ENCODE data around the gene FKBP4.

FKBP4 gene

DNA sequence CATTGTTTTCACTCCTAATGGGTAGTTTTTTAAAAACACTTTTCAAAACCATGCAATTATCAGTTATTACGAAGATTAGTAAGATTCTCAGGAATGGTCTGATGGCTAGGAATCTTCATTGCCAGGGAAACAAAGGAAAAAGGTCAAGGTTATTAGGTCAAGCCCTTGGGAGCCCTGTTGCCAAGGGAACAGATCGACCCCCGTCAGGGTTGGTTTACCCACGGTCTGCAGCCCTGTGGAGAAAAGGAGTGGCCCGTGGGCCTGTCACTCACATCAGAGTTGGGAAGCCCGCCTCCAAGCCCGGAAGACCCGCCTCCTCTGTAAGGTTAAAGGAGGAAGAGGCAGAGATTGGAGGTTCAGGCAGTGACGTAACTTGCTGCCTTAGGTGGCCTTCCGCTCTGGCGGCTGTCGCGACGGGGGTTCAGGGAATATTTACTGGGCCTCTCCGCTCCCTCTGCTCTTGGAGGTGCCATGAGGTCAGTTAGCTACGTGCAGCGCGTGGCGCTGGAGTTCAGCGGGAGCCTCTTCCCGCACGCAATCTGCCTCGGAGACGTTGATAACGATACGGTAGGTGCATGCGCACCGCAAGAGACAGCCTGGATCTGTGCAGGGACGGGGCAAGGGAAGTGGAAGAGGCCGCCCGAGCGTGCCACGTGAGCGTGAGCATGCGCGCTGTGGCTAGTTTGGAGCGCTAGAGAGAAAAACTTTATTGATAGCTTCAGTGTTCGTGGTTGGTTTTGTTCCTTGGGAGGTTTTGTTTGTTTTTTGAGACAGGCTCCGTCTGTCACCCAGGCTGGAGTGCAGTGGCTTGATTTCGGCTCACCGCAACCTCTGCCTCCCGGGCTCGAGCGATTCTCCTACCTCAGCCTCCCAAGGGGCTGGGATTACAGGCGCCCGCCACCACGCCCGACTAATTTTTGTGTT, 17.8 kb downstream of the FKBP4 start, which contains the start of gene ITFG2:
Gene ITFG2, plus strand, starts transcription at position 379 of the 924 bp plus-strand sequence. Its CDS starts 93 bp downstream, at position 472.
- DNase-seq: peak; percentile 62 to 100 (median 98)

DNA sequence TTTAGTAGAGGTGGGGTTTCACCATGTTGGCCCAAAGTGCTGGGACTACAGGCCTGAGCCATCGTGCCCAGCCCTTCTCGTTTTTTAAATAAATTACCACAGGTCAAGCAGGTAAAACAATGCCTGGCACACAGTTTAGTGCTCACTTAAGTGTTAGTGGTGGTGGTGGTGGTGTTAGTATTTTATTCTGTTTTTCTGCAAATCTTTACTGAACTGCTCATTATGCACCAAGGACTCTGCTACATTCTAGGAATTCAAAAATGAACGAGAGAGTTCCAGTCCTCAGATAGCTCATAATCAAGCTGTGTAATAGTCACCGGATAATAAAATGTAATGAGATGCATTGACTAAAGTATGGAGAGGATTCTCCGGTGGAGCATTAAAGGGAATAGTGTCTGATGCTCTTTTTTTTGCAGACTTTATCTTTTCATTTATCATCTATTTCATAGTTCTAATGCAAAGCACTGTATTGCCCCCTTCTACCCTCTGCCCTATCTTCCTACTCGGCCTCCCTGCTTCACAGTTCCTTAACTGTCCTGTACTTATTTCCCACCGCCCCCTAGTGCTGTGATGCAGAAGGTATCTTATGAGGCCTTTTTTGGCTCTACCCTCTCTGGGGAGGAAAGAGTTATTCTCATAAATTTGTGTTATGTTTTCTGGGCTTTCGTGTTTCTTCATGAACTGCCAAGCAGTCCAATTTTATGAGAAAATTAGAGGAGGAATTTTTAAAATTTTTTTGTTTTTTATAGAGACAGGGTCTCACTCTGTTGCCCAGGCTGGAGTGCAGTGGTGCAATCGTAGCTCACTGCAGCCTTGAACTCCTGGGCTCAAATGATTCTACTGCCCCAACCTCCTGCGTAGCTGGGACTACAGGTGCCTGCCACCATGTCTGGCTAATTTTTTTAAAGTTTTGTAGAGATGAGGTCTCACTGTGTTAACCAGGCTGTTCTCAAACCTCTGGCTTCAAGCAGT, 18.7 kb downstream of the FKBP4 start:
- peak in 8 of 51 donors; percentile 6 to 50 (median 11) for DNase-seq

DNA sequence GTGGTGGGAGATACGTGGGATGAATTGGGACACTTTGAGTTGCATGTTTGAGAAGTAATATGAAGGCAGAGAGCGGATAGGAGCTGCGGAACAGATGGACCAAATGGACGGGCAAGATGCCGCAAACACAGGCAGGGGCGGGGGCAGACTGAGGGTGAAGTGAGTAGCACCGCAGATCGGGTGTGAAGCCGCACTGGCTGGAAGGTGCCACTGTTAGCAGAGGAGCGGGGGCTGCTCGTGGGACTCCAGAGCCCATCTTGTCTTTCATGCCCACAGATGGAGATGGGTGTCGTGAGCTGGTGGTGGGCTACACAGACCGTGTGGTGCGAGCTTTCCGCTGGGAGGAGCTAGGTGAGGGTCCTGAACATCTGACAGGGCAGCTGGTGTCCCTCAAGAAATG, 25.0 kb downstream of the FKBP4 start:
- no peak for DNase-seq

DNA sequence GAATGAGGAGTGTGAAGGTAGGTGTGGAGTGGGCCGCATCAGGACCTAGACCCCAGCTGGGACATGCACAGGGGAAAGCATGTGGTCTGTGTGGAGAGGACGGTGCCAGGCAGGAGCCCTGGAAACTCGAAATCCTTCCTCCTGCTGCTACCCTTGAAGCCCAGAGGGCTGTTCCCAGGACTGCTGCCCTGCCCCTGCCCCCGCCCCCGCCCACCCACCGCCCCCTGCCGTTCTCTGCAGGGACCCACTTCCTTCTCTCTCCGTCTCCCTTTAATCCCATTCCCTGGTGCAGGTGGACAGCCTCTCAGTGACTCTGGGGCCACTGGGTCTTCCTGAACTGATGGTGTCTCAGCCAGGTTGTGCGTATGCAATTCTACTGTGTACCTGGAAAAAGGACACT, 25.7 kb downstream of the FKBP4 start:
- DNase-seq: no peak

DNA sequence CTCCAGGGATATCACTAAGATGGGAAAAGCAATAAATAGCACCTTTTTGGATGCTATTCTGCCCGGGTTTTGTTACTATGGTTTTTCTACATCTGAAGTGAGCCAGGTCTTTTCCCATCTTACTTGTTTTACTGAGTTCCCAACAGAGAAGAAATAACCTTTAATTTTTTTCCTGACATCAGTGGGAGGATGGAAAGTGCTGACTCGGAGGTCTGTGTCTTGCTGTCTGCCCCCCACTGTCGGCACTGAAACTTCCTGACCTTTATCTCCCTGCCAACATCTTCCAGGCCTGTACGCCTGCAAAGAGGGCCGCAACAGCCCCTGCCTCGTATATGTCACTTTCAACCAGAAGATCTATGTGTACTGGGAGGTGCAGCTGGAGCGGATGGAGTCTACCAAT, 28.7 kb downstream of the FKBP4 start:
- no peak for DNase-seq

DNA sequence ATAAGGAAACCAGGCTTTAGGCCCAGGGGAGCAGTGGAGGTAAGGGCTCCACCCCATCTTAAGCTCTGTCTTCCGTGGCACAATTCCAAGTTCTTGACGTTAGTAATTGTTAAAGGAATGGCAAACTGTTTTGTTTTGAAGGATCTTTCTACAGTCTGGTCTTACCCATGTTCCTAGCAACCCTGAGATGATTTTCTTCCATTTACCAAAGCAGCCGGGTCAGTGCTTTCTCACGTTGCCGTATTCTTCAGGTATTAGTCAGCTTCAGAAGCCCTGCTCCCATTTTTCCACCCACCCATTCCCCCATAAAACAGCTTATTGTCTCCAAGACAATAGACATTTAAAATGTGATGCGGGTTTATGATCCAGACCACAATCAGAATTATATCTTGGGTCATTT, 29.8 kb downstream of the FKBP4 start:
- no peak for DNase-seq

DNA sequence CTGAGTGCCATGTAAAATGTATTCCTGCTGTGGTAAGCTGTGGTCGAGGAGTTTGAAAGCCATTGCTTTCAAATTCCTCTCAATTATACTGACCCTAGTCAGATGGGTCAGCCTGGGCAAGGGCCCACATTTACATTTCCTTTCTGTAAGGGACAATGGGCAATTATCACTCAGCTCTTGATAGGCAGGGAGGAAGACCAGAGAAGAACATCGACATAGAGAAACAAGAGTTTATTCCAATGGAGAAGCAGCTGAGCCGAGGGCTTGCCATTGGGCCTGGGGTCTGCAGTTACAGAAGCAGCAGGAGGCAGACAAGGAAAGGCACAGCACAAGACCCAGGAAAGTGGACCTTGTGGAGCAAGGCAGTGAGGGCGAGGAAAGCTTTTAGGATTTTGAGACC, 30.4 kb downstream of the FKBP4 start:
- DNase-seq: peak in 4 of 51 donors; percentile 6 to 13 (median 7)

DNA sequence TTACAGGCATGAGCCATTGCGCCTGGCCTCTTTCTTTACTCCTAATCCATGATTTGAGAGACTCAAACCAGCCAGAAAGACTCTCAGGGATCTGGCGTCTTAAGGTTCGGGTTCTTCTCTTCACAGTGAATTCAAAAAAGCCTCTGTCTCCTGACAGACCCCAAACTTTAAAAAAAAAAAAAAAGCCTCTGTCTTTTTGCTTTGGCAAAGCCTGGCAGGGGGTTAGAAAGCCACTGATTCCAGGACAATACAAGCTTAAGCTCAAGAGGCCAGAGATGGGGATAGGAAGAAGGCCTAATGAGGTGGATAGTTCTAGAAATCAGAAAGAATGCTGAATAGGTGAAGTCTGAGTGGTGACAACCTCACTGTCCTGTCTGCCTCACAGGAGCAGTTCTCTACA, 31.3 kb downstream of the FKBP4 start:
- no peak for DNase-seq

DNA sequence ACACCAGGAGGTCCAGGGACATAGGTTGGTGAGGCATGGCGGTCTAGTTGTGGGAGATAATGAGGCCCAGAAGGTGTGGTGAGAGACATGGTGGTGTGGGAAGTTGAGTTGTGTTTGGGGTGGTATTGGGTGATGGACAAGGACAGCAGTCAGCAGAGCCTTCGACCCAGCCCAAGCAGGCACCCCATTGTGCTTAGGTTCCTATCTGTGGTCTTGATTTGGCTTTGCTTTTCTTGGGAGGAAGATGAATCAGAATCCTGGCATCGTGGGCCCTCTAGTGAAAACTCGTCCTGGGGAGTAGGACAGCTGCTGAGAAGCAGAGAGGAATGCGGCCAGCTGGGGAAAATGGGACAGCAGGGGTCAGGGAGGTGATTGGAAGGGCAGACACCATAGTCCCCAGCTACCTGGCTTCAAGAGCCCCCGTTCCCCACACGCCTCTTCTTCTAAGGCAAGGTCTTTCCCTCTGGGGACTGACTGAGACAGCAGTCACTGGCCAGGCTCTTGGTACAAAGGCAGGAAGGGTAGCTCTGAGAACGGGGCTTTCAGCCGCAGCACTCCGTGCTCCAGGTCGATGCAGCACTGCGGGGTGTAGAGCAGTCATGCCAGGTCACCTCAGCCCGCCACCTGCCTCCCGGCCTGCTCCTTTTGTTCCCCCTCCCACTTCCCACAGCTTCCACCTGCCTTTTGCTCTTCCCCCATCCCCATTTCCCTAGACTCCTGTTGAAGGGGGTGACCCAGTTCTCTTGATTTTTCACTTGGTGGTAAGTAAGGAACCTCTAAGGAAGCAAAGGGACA, 32.1 kb downstream of the FKBP4 start:
- no peak for DNase-seq

DNA sequence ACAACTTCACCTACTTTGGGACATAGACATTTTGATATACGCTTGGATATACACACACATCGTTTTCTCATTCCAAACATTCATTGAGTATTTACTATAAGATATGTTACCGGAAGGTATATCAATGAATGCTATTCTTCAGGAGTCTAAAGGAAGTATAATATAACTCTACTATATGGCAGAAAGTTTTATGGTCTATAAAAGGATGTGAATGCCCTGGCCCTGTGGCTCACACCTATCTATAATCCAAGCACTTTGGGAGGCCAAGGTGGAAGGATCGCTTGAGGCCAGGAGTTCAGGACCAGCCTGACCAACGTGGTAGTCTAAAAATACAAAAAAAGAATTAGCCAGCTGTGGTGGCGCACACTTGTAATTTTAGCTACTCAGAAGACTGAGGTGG, 34.5 kb downstream of the FKBP4 start:
- no peak for DNase-seq

DNA sequence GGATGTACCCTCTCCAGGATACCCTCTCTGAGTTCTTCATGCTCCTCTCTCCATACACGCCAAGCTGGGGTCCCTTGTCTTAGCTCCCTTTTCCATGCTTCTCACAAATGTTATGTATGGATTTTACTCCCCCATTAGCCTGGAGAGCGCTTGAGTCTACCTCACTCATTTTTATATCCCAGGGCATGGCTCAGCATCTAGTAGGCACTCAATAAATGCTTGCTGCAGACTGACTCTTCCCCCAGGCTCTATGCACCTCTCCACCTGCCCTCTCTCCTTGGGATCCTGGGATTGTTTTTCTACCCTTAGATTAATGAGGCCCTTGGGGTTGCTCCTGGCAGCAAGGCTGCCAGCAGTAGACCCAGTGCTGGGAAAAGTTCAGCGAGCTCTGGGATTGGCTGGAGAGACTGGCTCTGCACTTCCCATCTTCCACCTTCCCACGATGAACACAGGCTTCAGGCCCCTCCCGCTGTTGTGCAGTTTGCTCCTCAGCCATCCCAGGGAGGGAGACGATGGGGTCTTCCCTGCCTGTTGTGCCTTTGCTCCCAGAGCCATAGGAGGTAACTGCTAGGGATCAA, 37.9 kb downstream of the FKBP4 start:
- DNase-seq: no peak

DNA sequence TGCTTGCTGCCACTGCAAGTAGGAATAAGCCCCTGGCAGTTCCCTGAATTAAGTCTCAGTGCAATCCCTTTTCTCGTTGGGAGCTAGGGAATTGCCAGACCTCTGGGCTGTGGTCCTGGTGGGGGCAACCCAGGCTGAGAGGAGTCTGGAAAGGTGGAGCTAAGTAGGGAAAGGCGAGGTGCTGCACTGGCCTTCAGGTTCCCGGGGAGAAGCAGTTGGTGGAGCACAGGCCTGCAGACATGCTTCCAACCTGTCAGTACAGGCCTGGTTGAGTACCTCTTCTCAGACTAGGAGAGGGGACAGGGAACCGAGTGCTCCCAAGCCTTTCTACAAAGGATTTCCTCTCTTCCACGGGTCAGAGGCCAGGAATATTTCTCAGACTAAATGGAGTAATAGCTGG, 38.6 kb downstream of the FKBP4 start:
- DNase-seq: no peak

DNA sequence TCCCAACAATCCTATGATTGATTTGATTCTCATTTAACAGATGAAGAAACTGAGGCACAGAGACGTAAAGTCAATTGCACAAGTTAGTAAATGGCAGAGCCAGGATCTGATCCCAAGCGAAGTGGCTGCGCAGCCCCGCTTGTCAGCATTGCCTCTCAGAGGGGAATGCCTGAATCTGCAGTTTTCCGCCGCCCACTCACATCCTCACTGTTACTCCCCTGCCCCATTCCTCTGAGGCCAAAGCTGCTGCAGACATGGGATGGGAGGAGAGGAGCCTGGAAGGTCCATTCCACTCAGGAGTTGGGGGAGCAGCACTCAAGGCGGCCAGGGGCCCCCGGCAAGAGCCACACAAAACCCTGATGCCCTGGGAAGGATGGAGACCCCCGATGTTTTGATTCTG, 39.0 kb downstream of the FKBP4 start:
- DNase-seq: no peak

DNA sequence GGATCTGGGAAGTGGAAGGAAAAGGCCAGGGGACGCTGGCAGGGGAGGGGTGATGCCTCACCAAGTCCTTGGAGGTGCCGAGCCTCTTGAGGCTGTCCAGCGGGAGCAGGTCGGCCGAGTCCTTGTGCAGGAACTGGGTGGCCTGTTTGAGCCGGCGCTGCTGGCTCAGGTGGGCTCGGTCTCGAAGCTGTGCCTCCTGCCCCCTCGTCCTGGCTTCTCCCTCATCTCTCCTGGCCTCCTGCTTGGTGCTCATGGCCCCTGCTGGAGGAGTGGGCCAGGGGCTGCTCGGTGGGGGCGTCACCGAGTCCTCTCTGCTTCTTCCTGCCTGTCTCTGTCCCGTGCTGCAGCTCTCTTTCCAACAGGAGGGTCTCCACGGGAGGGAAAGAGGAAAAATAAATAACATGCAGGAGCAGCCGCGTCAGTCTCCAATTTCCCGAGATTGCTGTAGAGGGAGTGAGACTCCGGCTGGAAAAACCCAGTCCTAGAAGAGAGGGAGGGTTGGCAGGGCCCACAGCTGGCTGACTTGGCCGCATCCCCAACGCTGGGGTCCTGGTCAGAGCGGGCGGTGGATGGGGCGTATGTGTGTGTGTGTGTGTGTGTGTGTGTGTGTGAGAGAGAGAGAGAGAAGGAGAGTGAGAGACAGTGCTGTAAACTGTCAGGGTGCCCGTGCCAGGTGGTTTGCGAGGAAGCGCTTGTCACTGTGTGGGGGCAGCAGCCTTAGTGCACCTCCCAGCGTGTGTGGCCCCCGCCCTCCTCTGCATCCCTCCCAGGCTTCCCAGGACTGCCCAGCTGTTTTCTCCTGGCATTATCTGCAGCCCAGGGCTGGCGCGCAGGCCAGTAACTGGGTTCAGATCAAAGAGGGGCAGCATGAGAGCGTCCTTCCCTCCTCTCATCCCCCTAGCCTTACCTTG, 40.1 kb downstream of the FKBP4 start, which contains the start of gene NRIP2:
Gene NRIP2, minus strand, starts transcription at position 455 of the 911 bp plus-strand sequence. Its CDS starts 52 bp downstream, at position 403.
- peak in 45 of 51 donors; percentile 13 to 85 (median 48) for DNase-seq

DNA sequence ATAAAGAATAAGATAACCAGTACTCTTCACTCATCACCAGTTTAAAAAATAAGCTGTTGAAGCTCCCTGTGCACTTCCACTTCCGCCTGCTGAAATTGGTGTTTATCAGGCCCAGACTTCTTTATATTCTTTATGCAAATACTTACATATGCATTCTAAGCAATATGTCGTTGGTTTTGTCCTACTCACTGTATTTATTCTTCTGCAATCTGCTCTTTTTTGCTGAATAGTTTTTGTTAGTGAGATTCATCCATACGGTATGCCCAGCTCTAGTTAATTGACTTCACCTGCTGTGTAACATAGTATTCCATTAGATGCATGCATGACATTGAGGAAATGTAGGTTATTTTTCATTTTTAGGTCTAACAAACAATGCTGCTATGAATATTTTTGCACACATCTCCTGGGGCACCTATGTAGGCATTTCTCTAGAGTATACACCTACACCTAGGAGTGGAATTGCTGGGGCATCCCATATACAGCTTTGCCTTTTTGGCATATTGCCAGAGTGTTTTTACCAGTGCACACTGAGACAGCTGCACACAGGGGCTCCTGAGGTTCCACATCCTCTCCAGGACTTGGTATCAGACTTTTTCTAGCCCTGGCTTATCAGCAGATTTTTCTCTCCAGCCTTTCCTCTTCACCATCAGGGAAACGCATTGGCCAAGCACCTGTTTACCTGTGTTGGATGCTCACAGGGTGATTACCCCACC, 41.1 kb downstream of the FKBP4 start:
- DNase-seq: no peak

DNA sequence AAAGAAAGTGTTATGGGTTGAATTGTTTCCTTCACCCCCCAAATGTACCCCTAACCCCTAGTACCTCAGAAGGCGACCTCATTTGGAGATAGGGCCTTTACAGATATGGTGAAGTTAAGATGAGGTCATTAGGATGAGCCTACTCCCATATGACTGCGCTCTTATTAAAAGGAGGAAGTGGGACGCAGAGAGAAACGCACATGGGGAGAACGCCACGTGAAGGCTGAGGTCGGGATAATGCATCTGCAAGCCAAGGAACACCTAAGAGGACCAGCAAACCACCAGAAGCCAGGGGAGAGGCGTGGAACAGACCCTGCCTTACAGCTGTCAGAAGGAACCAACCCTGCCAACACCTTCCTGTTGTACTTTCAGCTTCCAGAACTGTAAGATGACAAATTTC, 41.8 kb downstream of the FKBP4 start:
- no peak for DNase-seq

DNA sequence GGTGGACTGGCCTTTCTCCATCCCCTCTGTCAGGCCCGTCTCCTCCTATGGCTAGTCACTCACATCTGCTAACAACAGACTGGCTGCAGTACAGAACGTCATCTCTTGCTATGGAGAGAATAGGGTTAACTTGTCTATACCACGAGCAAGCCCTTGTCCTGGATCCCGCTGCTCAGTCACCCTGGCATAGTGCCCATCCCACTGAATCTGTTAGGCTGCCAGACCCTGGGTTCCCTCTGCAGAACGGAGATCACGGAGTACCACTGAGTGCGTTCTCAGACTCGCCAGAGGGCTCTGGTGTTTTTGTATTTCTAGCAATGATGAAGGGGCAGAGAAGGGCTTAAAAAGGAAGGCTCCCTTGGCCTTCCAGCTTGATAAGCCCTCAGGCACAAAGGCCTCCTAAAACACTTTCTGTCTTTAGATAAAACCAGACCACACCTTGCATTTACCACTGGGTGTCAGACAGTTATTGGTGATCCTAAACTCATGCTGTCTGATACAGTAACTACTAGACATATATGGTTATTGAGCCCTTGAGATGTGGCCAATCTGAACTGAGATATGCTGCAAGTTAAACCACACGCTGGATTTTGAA, 46.4 kb downstream of the FKBP4 start:
- DNase-seq: peak in 2 of 51 donors; percentile 6 to 14

DNA sequence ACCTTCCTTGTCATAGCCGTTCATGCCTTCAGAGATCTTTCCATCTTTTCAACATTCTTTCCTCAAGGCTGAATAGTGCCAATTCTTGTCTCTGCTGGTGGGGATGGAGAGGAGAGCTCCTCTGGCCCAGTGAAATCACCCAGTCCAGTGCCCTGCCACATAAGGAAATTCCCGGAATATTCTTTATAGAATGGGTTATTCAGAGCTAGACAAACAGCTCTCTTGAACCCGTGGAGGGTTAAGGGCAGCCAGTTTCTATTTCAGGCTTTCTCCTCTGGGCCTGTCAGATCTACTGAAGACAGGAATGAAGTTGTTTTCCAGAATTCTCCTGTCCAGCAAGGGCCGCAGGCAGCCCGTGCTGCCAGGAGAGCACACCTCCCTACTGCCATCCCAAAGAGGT, 48.2 kb downstream of the FKBP4 start:
- DNase-seq: no peak
